Left lung (tissue), 10 donors: ENCODE results near the gene ARHGEF17. TPM values are rescaled to one million over a fixed set of nuclear protein-coding genes. Genes with fewer than 3 reads are reported as not detected.

Experiments used
- ATAC-seq: fragments of 200-7000 bp; cut with Tn5 transposase; one replicate; pipeline ENCODE4 v1.9.1; 2020; ENCODE audit warnings: moderate library complexity
- DNase-seq, 4 donors: peaks; one replicate each; pipeline ENCODE4 v3.0.0-alpha.2; 2013 to 2020
- H3K27ac ChIP-seq, 2 donors: fragments of 200-600 bp; sonication (generic) in 1 of 2; one replicate each; pipeline versions ENCODE4 v1.5.0 to v1.8.0; 2020 to 2021
- H3K27me3 ChIP-seq, 2 donors: fragments of 200-600 bp; sonication (generic) in 1 of 2; one replicate each; pipeline versions ENCODE4 v1.5.0 to v1.8.0; 2020 to 2021
- H3K36me3 ChIP-seq, 2 donors: fragments of 200-600 bp; sonication (generic) in 1 of 2; one replicate each; pipeline versions ENCODE4 v1.5.0 to v1.8.0; 2020 to 2021
- H3K4me1 ChIP-seq, 2 donors: fragments of 200-600 bp; one replicate each; pipeline ENCODE4 v1.8.0; 2021
- H3K4me3 ChIP-seq, 2 donors: fragments of 200-600 bp; sonication (generic) in 1 of 2; one replicate each; pipeline versions ENCODE4 v1.5.0 to v1.8.0; 2020 to 2021; ENCODE audit warnings: mild to moderate bottlenecking in 1 of 2
- H3K9me3 ChIP-seq, 2 donors: fragments of 200-600 bp; sonication (generic) in 1 of 2; one replicate each; pipeline versions ENCODE4 v1.5.0 to v1.8.0; 2020 to 2021
- intact Hi-C, 2 donors: fragments of 100-400 bp; cut with DNase I; formaldehyde crosslinking; loops; one replicate each; pipeline versions ENCODE4 v1.11.2 to v1.14.2; 2022
- polyA plus RNA-seq, 6 donors: library from polyadenylated mRNA; unstranded; fragments of 120-200 nt; gene quantifications; one replicate each; pipeline ENCODE4 v1.2.1, GENCODE V29; 2013; ENCODE audit not compliant: insufficient read length in 6 of 6
- total RNA-seq, 2 donors: library from RNA; stranded (reverse); fragmentation: NEBNext Ultra II Directional; extraction: Animal tissue kit (Norgen Biotek cat#: 25700); gene quantifications; one replicate each; pipeline ENCODE4 v1.2.1, GENCODE V29; 2021
- TF ChIP-seq, protein P1 (sequence below), 2 donors: fragments of 200-600 bp; sonication (generic) in 1 of 2; IDR thresholded peaks; one replicate each; pipeline versions ENCODE4 v1.5.0 to v1.8.0; 2021; ENCODE audit warnings: antibody characterized with exemption in 2 of 2
- donor health status: DM: no; HTN: yes; CAD: no.
- donor health status: DM: no; HTN: no; CAD: no.

ARHGEF17 gene
- total and polyA plus RNA-seq, 8 donors: 56.3 to 95.8 (median 82.8) TPM

- intact Hi-C loops: loop anchor here in 1 of 2 donors (5.0 to 10.0 kb wide), 2 partner anchors 41 to 261 kb away; no protein-coding TSS in a partner anchor
- H3K4me1 ChIP-seq: peaks cover 0 to 34% of the 10 kb centered on the region in 2 donors
- TF ChIP-seq, protein P1, sequence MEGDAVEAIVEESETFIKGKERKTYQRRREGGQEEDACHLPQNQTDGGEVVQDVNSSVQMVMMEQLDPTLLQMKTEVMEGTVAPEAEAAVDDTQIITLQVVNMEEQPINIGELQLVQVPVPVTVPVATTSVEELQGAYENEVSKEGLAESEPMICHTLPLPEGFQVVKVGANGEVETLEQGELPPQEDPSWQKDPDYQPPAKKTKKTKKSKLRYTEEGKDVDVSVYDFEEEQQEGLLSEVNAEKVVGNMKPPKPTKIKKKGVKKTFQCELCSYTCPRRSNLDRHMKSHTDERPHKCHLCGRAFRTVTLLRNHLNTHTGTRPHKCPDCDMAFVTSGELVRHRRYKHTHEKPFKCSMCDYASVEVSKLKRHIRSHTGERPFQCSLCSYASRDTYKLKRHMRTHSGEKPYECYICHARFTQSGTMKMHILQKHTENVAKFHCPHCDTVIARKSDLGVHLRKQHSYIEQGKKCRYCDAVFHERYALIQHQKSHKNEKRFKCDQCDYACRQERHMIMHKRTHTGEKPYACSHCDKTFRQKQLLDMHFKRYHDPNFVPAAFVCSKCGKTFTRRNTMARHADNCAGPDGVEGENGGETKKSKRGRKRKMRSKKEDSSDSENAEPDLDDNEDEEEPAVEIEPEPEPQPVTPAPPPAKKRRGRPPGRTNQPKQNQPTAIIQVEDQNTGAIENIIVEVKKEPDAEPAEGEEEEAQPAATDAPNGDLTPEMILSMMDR (IDR thresholded peaks at IDR 0.05): peak; percentile 46 to 79
- H3K36me3 ChIP-seq: peaks cover 0 to 92% of the 10 kb centered on the region in 2 donors
- ATAC-seq: peak; percentile 73
- H3K27ac ChIP-seq: no peak overlapping the region
- H3K4me3 ChIP-seq: no peak overlapping the region
- H3K9me3 ChIP-seq: no peaks in the 10 kb centered on the region
- H3K27me3 ChIP-seq: no peaks in the 10 kb centered on the region
- DNase-seq: peak in 3 of 4 donors; percentile 48 to 80 (median 74)
These were observed 85.7 kb downstream of the ARHGEF17 start for GRCh38 chr11:73393479-73394415.

DNA sequence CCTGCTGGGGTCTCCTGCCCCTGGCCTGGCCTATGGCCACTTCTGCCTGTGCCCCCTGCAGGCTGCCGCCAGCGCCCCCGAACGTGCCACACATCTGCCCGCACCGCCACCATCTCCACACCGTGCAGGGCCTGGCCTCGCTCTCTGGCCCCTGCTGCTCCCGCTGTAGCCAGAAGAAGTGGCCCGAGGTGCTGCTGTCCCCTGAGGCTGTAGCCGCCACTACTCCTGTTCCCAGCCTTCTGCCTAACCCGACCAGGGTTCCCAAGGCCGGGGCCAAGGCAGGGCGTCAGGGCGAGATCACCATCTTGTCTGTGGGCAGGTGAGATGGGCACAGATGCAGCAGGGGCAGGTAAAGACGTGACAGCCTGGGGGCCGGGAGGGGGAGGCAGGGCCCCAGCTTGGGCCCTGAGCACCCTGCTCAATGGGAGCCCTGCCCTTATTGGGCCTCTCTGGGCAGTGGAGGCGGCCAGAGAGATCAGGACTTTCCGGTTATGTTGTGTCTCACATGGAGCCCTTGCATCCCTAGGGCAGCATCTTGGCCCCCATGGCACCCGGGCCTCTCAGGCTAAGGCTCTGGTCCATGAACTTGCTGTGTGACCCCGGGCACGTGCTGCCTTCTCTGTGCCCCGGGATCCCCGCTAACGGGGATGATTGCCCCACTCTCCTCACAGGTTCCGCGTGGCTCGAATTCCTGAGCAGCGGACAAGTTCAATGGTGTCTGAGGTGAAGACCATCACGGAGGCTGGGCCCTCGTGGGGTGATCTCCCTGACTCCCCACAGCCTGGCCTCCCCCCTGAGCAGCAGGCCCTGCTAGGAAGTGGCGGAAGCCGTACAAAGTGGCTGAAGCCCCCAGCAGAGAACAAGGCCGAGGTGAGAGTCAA is 86.6 kb downstream of the ARHGEF17 start:
- intact Hi-C loops: loop anchor here in 1 of 2 donors (5.0 to 10.0 kb wide), 2 partner anchors 42 to 260 kb away; no protein-coding TSS in a partner anchor
- Histone ChIP-seq H3K27ac (no peak overlapping the region), H3K27me3 (no peaks in the 10 kb centered on the region), H3K4me3 (no peak overlapping the region), H3K36me3 (peaks cover 0 to 91% of the 10 kb centered on the region in 2 donors), H3K9me3 (no peaks in the 10 kb centered on the region), H3K4me1 (peaks cover 0 to 25% of the 10 kb centered on the region in 2 donors)
- DNase-seq: peak in 1 of 4 donors; percentile 64
- no peak for ATAC-seq
- TF ChIP-seq, protein P1 (IDR thresholded peaks at IDR 0.05): no peak

GRCh38 chr11:73395297-73396208 is 87.5 kb downstream of the ARHGEF17 start:
- Histone ChIP-seq H3K36me3 (peaks cover 0 to 88% of the 10 kb centered on the region in 2 donors), H3K27me3 (no peaks in the 10 kb centered on the region), H3K4me3 (no peak overlapping the region), H3K9me3 (no peaks in the 10 kb centered on the region), H3K27ac (no peak overlapping the region), H3K4me1 (peaks cover 0 to 22% of the 10 kb centered on the region in 2 donors)
- DNase-seq (no peak), ATAC-seq (no peak)
- intact Hi-C loops: loop anchor here in 1 of 2 donors (10.0 kb wide), 1 partner anchor 259 kb away; no protein-coding TSS in a partner anchor
- TF ChIP-seq, protein P1 (IDR thresholded peaks at IDR 0.05): no peak

DNA sequence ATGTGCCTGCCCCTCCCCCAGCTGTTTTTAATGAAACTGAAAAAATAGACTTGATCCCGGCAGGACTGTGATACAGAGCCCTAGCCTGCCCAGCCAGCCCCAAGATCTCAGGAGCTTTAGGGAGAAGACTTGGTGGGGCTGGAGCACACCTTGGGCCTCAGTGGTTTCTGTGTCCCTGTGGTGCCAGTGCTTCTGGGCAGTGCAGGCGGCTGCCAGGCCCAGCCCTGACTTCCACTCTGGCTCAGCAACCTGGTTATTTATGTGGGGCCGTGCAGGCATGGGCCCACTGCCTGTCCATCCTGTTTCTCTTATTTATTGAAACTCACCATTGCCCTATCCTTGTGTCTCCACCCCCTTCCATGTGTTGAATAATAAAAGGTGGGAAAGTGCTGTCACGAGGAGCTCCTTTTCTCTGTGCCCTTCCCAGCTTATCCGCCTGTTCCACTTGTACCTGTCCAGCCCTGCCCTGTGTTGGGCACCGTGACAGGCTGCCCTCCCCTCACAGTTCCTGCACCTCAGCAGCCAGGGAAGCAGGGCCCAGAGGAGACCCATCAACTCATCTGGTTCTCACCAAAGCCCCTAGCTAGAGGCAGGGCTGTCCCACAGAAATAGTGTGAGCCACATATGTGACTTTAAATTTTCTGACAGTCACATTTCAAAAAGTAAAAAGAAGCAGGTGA is 88.3 kb downstream of the ARHGEF17 start:
- Histone ChIP-seq H3K36me3 (peaks cover 0 to 84% of the 10 kb centered on the region in 2 donors), H3K9me3 (no peaks in the 10 kb centered on the region), H3K27me3 (no peaks in the 10 kb centered on the region), H3K4me3 (no peak overlapping the region), H3K27ac (no peak overlapping the region), H3K4me1 (peaks cover 0 to 22% of the 10 kb centered on the region in 2 donors)
- no peak for DNase-seq
- ATAC-seq: peak; percentile 56
- intact Hi-C loops: loop anchor here in 1 of 2 donors (10.0 kb wide), 1 partner anchor 258 kb away; no protein-coding TSS in a partner anchor
- TF ChIP-seq, protein P1 (IDR thresholded peaks at IDR 0.05): no peak
